Activated T-helper 1 cell treated with anti-CD3 and anti-CD28 coated beads, Interleukin-2, amount 50 U/mL, for 16 hours (primary cell): Measurements from ENCODE around the gene OR5T1.

Experiments
- DNase-seq, 2 donors: peaks; one replicate each; pipeline ENCODE4 v3.0.0-alpha.2; 2020; ENCODE audit warnings: low read depth in 1 of 2, low spot score in 1 of 2

Gene OR5T1

DNA sequence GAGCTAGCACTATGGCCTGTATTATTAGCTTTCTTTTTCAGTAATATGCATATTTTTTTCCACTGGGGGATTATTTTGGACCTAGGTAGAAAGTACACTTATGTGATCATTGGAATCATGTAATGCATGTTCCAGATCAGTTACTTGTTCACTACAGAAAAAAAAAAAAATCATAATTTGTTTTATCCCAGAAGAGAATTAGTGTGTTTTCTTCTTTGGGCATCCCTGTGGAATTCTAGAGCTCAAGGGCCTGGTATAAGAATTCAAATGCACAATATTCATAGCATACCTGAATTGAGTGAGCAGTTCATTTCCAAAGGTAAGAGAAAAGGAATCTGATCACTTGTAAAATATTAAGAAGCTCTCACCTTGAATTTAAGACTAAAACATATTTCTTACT, at the start of gene OR5T1:
Gene OR5T1 (plus strand): TSS at position 301 of the 400 bp plus-strand sequence. CDS start 1,485 bp downstream, outside the sequence.
- DNase-seq: no peak

DNA sequence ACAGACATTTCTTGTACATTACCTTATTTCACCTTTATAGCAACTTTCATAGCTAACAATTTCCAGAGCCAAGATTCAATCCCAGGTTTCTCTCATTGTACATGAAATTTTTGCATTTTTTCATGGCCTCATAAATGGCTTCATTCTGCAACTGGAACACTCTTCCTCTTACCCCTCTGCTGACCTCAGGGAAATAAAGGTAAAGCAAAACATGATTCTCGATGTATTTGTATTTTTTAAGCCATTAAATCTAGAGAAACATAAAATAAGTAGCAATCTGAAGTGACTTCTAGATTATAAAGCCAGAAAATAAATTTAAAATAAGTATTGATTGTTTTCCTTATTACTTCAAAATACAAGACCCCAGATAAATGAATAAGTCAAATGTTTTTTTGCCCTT, 39.8 kb upstream of the OR5T1 start, which contains the start of gene OR5T2:
Gene OR5T2 (minus strand): TSS at position 101 of the 400 bp plus-strand sequence. CDS start 1,193 bp downstream, outside the sequence.
- DNase-seq: no peak

DNA sequence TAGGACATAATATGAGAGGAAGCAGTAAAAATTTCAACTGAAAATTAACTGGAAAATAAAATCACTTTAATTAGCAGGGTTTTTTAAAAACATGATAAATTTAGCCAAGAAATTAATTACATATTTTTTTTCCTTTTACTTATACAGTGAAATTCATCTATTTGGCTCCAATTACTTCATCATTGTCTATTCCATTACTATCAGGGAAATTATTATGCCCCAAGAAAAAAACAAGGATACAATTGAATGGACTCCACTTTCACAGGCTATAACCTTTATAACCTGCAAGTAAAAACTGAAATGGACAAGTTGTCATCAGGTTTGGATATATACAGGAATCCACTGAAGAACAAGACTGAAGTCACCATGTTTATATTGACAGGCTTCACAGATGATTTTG, 22.0 kb upstream of the OR5T1 start, which contains the start of gene OR5T3:
Gene OR5T3 (plus strand): TSS at position 301 of the 400 bp plus-strand sequence. CDS start 0 bp downstream, at position 301.
- no peak for DNase-seq

DNA sequence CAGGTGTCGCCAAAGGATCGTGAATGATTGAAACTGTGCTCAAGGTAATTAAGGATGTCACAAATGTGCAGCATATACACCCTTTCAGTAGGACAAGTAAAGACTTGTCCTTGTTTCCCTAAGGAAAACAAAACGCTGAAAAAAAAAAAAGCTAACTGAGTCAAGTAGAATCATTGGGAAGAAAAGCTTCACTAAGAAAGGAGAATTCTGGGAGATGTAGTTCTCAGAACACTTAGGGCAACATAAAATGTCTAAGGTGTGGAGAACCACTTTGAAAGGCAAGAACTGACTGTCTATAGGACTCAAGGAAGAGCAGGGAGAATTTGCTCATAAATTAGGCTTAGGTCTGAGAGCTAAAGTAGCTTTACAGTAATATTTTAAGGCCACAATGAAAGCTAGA, 2.9 kb upstream of the OR5T1 start:
- no peak for DNase-seq

DNA sequence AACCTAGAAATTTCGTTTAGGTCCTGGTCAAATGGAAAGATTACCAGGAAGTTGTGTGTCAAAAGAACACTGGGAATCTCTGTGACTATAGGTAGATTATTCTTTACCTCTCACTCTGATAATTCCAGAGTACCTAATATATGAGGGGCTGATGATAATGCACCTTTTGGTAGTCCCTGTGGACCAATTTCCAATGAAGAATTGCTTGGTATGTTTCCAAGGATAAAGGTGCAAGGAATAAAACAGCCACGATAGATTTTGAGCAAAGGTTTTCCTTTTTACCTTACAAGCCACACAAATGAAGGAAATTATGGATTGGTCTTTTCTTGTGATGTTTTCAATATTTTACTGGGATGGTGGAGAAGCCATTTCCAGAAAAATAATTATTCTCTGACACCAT, 18.2 kb downstream of the OR5T1 start, which contains the start of gene OR8H1:
Gene OR8H1 (minus strand): TSS at position 101 of the 400 bp plus-strand sequence. CDS start 1,192 bp downstream, outside the sequence.
- DNase-seq: no peak

DNA sequence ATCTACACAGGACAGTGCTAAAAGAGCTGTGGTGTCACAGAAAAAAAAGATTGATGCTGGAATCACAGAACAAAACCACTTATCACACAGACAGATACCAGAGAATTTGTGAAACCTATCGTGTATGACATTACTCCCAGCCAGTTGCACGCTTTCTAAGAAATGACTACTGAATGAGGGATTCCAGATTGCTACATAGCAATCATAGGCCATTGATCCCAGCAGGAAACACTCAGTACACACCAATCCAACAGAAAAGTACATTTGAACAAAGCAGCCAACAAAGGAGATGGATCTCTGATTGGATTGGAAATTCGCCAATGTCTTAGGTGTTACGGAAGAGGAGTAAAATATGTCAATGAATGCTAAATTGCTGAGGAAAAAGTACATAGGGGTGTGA, 22.9 kb downstream of the OR5T1 start:
- DNase-seq: no peak

DNA sequence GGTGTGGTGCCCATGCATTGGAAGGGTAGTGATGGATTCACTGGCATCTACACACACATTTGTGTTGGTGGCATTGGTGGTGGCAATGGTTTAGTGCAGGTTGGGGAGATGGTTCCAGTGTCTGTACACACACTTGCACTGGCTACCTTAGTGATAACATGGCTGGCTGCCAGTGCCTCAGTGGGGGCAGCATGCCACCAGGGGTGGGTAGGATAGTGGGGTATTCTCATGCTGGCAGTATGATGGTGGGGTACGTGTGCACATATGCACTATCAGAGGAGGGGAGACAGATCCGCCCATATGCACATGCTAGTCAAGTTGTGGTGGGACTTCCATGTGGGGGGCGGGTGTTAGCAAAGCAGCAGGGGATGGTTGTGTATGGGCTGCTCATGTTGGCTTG, 33.9 kb downstream of the OR5T1 start:
- DNase-seq: no peak

DNA sequence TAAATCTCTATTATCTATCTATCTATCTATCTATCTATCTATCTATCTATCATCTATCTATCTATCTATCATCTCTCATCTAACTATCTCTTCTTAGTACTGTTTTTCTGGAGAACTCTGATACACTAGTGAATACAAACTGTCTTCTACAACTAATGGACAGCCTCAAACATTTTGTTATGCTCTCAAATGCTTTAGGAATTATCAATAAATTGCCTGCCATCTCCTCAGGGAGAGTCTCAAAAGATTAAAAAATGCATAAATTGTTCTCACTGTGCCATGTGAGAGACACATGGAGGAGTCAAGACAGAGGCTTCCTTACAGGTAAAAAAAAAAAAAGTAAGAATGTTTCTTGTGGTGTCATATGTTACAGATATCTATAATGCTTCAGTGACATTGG, 40.9 kb downstream of the OR5T1 start, which contains the start of gene OR8K3:
Gene OR8K3 (plus strand): TSS at position 301 of the 400 bp plus-strand sequence. CDS start 3,163 bp downstream, outside the sequence.
- DNase-seq: no peak
